D721Med (cell line): ENCODE data around the gene GLUD1.
"Not testable (repeated sequence)": the region's sequence is repeated elsewhere in the genome, so short reads cannot be mapped to it uniquely, and the experiment has no call there.

ENCODE experiments used
- DNase-seq: peaks from one replicate; pipeline ENCODE4 v3.0.0; 2011; ENCODE audit warnings: low spot score; ENCODE audit not compliant: insufficient read length
- FAIRE-seq: peaks from 2 replicates; lab custom pipeline; 2011; peaks lifted over from hg19 to GRCh38; lab: Jason Lieb, UNC
- TF ChIP-seq, protein P1 (sequence below): IDR thresholded peaks from 2 replicates; pipeline ENCODE4 v1.5.1; 2012; ENCODE audit warnings: mild to moderate bottlenecking, control low read depth; ENCODE audit not compliant: insufficient read depth; ENCODE audit errors: missing control alignments

Gene GLUD1

DNA sequence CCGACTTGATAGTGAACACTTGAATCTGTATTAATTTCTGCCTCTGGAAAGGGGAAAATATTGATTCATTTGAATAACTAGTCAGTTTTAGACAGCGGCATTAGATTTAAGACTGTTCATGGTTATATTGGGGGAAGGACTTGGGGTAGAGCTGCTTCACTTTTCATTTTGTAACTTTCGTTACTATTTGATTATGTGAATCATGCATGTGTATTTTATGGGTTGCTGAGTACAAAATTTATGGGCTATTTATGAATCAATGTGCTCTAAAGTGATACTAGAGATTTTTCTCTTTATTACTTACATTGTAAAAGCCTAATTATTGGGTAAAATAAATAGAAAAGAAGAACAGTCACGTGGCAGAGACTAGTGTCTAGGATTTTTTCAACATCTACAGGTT is 4.9 kb downstream of the GLUD1 start:
- TF ChIP-seq, protein P1, sequence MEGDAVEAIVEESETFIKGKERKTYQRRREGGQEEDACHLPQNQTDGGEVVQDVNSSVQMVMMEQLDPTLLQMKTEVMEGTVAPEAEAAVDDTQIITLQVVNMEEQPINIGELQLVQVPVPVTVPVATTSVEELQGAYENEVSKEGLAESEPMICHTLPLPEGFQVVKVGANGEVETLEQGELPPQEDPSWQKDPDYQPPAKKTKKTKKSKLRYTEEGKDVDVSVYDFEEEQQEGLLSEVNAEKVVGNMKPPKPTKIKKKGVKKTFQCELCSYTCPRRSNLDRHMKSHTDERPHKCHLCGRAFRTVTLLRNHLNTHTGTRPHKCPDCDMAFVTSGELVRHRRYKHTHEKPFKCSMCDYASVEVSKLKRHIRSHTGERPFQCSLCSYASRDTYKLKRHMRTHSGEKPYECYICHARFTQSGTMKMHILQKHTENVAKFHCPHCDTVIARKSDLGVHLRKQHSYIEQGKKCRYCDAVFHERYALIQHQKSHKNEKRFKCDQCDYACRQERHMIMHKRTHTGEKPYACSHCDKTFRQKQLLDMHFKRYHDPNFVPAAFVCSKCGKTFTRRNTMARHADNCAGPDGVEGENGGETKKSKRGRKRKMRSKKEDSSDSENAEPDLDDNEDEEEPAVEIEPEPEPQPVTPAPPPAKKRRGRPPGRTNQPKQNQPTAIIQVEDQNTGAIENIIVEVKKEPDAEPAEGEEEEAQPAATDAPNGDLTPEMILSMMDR, result no peak
- FAIRE-seq (no peak), DNase-seq (no peak)

DNA sequence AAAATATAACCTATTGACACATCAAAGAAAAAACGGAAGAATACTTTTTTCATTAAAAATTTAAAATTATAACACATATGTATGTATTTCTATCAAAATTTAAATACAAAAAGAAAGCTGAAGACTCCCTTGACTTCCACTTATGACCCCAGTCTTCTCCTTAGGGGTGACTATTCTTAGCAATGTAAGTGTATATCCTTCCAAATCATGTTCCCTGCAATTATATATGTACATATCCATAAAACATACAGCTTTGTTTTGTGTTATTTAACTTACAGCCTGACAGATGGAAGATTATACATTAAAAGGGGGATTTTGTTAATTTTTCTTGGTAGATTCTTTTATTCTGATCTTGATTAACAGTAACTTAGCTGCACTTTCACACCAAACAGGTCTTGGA is 9.1 kb downstream of the GLUD1 start:
- TF ChIP-seq, protein P1, result no peak
- no peak for DNase-seq
- FAIRE-seq, result no peak

DNA sequence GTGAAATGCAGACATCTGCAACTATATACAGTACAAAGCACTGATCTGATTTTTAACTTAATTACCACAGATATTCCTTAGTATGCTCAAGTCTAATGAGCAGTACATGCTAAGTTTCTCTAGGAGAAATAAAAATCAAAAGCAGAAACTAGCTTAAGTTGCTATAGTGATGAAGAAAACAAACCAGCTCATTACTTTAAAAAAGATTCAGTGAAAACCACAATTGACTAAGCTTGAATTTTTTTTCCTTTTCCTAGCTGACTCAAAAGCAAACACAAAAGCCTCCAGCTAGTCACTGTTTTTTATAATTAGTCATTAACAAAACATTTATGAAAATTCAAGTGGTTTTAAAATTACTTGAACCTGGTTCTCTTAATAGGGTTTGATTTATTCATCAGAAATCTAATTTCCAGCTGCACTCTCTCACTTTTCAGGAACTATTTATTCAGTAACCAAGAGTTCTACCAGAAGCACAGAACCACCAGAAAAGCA is 10.3 kb downstream of the GLUD1 start:
- not testable (repeated sequence) for FAIRE-seq, DNase-seq

DNA sequence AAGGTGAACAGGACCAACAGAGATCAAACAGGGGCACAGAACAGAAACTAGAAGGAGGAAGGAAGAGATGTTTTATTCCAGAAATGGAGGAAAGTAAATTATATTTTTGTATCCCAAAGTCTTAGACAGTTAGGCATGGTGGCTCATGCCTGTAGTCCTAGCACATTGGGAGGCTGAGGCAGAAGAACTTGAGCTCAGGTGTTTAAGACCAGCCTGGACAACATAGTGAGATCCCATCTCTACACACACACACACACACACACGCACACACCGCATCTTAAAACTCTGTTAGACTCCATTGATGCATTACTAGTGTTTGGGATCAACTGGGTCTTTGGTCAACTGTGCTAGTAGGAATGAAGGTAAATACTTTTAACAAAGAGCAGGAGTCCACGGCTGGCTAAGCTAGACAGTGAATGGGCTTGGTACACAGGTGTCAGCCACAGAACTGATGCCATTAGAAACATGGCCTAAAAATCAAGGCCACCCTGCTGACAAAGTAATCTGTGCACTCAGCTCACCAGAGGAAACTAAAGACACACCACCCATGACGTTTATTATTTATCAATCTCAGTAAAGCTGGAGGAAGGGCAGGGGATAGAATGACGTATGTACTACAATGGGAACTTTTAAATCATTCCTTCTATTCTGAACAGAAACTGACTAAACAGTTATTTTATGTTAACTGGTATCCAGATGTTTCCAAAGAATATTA is 10.9 kb downstream of the GLUD1 start:
- not testable (repeated sequence) for DNase-seq, FAIRE-seq

DNA sequence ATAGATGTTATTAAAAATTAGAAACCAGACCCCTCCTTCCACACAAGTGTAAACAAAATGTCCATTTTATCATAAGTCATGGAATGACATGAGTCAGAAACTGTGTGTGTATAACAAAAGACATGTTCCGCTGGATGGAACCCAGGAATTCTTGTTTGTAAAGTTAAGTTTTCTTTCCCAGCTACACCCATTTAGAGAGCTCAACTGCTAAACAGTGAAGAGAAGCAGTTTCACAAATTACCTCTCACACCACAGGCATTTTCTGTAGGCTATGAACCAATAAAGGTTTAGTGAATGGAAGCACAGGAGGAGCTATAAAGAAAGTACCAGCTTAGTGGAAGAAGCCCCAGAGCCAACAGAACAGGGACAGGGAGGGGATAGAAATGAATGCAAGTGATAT is 12.4 kb downstream of the GLUD1 start:
- not testable (repeated sequence) for DNase-seq, FAIRE-seq

DNA sequence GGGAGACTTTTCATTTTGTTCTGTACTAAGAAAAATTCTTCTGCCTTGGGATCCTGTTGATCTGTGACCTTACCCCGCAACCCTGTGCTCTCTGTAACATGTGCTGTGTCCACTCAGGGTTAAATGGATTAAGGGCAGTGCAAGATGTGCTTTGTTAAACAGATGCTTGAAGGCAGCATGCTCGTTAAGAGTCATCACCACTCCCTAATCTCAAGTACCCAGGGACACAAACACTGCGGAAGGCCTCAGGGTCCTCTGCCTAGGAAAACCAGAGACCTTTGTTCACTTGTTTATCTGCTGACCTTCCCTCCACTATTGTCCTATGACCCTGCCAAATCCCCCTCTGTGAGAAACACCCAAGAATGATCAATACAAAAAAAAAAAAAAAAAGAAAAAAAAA is 13.1 kb downstream of the GLUD1 start:
- not testable (repeated sequence) for FAIRE-seq, DNase-seq

DNA sequence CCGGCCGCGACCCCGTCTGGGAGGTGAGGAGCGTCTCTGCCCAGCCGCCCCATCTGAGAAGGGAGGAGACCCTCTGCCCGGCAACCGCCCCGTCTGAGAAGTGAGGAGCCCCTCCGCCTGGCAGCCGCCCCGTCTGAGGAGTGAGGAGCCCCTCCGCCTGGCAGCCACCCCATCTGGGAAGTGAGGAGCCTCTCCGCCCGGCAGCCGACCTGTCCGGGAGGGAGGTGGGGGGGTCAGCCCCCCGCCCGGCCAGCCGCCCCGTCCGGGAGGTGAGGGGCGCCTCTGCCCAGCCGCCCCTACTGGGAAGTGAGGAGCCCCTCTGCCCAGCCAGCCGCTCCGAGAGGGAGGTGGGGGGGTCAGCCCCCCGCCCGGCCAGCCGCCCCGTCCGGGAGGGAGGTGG is 14.0 kb downstream of the GLUD1 start:
- not testable (repeated sequence) for FAIRE-seq, DNase-seq

DNA sequence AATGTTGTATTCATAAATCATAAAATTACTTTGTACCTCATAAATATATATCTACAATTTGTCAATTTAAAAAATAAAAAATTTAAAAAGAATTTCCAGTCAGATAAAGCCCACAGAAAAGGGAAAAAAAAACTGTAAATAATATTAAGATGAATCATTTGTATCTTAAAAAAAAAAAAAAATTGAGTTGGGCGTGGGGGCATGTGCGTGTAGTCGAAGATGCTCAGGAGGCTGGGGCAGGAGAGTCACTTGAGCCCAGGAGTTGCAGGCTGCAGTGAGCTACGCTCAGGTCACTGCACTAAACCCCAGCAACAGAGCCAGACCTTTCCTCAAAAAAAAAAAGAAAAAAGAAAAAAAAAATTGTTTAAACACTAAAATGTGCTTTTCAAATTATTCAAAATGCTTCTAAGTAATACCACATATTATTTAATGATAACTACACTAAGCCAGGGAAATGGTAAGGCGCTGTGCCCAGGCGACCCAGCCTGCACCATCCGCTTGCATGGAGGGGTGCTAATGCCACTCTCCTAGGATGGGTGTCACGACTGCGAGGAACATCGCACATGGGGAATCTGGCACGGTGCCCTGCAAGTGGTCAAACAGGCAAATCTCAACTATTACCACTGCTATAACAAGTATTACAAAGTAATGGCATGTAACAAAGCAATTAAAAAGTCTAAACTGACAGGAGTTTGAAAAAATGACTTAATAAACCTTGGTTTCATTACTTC is 15.4 kb downstream of the GLUD1 start:
- FAIRE-seq, result no peak
- TF ChIP-seq, protein P1, result no peak

DNA sequence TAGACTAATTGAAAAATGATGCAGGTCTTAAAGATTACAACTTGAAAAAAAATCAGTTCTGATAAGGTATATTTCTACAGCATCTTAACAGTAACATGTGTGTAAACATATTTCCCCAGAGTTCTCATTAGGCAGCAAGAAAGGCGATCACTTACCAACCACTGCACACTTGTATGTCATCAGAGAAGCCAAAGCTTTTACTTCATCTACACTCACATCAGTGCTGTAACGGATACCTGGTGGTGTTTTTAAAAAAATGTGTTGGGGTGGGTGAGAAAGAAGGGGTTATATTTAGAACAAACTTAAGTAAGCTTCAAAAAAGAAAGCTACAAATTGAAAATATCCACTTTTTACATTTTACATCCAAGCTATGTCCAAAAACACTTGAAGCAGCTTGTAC is 18.2 kb downstream of the GLUD1 start:
- FAIRE-seq, DNase-seq: not testable (repeated sequence)

More for the DNA sequence above, 15.4 kb downstream of the GLUD1 start:
- DNase-seq, result no peak

DNA sequence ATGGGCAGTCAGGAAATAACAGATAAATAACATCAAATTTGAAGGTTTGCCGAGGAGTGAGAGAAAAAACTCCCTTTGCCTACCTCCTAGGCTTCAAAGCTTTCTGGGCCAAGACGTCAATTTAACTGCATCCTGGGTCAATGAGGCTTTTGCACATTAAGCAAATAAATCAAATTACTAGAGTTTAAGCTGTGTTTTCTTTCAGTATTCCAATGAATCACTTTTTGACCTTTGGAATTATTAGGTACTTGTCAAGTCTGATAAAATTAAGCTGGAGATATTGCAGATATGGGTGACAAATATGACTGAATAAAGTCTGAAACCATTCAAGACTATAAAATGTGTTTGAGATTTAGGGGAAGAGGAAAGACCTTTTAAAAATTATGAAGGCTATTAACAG is 22.2 kb downstream of the GLUD1 start:
- no peak for FAIRE-seq
- TF ChIP-seq, protein P1, result no peak
- no peak for DNase-seq
